GM13976 (cell line): ENCODE measurements around the gene RASSF8.

Experiments used
- DNase-seq: peaks from one replicate; pipeline ENCODE4 v3.0.0; 2012; ENCODE audit warnings: low spot score
- CTCF ChIP-seq: IDR thresholded peaks from 2 replicates; pipeline ENCODE4 v1.5.1; 2012; ENCODE audit warnings: borderline replicate concordance, mild to moderate bottlenecking; ENCODE audit not compliant: insufficient read depth; ENCODE audit errors: extremely low read depth, missing control alignments, control extremely low read depth
- in situ Hi-C: fragments of 300-500 bp; cut with MboI; formaldehyde crosslinking; loops from one replicate; pipeline ENCODE4 v1.12.0; 2022; ENCODE audit warnings: low sequenced_read_pairs, mixed read lengths, inconsistent platforms; ENCODE audit not compliant: unreplicated experiment

The RASSF8 gene

GRCh38 chr12:26058818-26059217 lies 100.3 kb downstream of the RASSF8 start:
- in situ Hi-C loops, result no loop called here
- no peak for TF ChIP-seq CTCF
- peak; percentile 14 for DNase-seq

GRCh38 chr12:26062006-26062405 lies 103.5 kb downstream of the RASSF8 start:
- DNase-seq, result no peak
- TF ChIP-seq CTCF, result no peak
- in situ Hi-C loops, result no loop called here

GRCh38 chr12:26062566-26062965 lies 104.1 kb downstream of the RASSF8 start:
- TF ChIP-seq CTCF, result no peak
- DNase-seq, result no peak
- in situ Hi-C loops, result no loop called here

GRCh38 chr12:26065451-26065850 lies 107.0 kb downstream of the RASSF8 start:
- DNase-seq, result no peak
- in situ Hi-C loops, result no loop called here
- no peak for TF ChIP-seq CTCF

GRCh38 chr12:26068503-26068902 lies 110.0 kb downstream of the RASSF8 start:
- no peak for DNase-seq
- in situ Hi-C loops, result no loop called here
- no peak for TF ChIP-seq CTCF

- no peak for TF ChIP-seq CTCF
- DNase-seq, result no peak
- in situ Hi-C loops, result no loop called here
Observed at GRCh38 chr12:26069796-26070195, 111.3 kb downstream of the RASSF8 start.
